GM23338 (cell line): ENCODE measurements around the gene MBLAC1. TPM values are rescaled to one million over a fixed set of nuclear protein-coding genes. Genes with fewer than 3 reads are reported as not detected.

Experiments
- ATAC-seq: fragments of 200-7000 bp; cut with Tn5 transposase; 3 replicates; pipeline ENCODE4 v1.9.1; 2020
- DNase-seq: peaks from one replicate; pipeline ENCODE4 v3.0.0-alpha.2; 2015; ENCODE audit warnings: low spot score
- H2AFZ ChIP-seq: fragments of 200-600 bp; sonication (generic); 2 replicates; pipeline ENCODE4 v1.8.0; 2016; ENCODE audit warnings: antibody characterized with exemption, mild to moderate bottlenecking, moderate library complexity
- H3F3A ChIP-seq: fragments of 200-600 bp; sonication (generic); replicated peaks from 2 replicates; pipeline ENCODE4 v1.8.0; 2017; ENCODE audit warnings: antibody characterized with exemption, mixed run types, low read depth
- H3K27ac ChIP-seq: fragments of 200-600 bp; sonication (generic); 2 replicates; pipeline ENCODE4 v1.6.1; 2016; ENCODE audit warnings: low read depth
- H3K27me3 ChIP-seq: fragments of 200-600 bp; sonication (generic); 2 replicates; pipeline ENCODE4 v1.8.0; 2016; ENCODE audit warnings: mild to moderate bottlenecking, mixed run types, moderate library complexity; ENCODE audit not compliant: insufficient read depth
- H3K36me3 ChIP-seq: fragments of 200-600 bp; sonication (generic); 2 replicates; pipeline ENCODE4 v1.8.0; 2016; ENCODE audit warnings: mild to moderate bottlenecking; ENCODE audit not compliant: insufficient read depth
- H3K4me1 ChIP-seq: fragments of 200-600 bp; sonication (generic); 2 replicates; pipeline ENCODE4 v1.8.0; 2016; ENCODE audit warnings: mild to moderate bottlenecking, moderate library complexity; ENCODE audit not compliant: insufficient read depth
- H3K4me2 ChIP-seq: fragments of 200-600 bp; sonication (generic); 2 replicates; pipeline ENCODE4 v1.7.1; 2017; ENCODE audit warnings: mixed run types
- H3K4me3 ChIP-seq: fragments of 200-600 bp; sonication (generic); 2 replicates; pipeline ENCODE4 v1.6.1; 2016; ENCODE audit warnings: mixed run types
- H3K79me2 ChIP-seq: fragments of 200-600 bp; sonication (generic); replicated peaks from 2 replicates; pipeline ENCODE4 v1.8.0; 2017; ENCODE audit warnings: mild to moderate bottlenecking; ENCODE audit not compliant: insufficient read depth
- H3K9me2 ChIP-seq: fragments of 200-600 bp; sonication (generic); 2 replicates; pipeline ENCODE4 v1.8.0; 2017; ENCODE audit not compliant: insufficient read depth
- H4K20me1 ChIP-seq: fragments of 200-600 bp; sonication (generic); replicated peaks from 2 replicates; pipeline ENCODE4 v1.8.0; 2017; ENCODE audit warnings: mild to moderate bottlenecking; ENCODE audit not compliant: insufficient read depth
- H3K27ac Mint-ChIP-seq: 2 replicates; pipeline ENCODE4 v1.8.0; 2020; ENCODE audit warnings: inconsistent platforms, mild to moderate bottlenecking, moderate library complexity, mixed read lengths
- H3K27me3 Mint-ChIP-seq: 3 replicates; pipeline ENCODE4 v1.8.0; 2022; ENCODE audit warnings: low read depth, mild to moderate bottlenecking, moderate library complexity, mixed read lengths, inconsistent platforms; ENCODE audit not compliant: insufficient read depth, poor library complexity
- H3K36me3 Mint-ChIP-seq: 3 replicates; pipeline ENCODE4 v1.8.0; 2021; ENCODE audit warnings: low read depth, mild to moderate bottlenecking, inconsistent platforms, moderate library complexity, mixed read lengths
- H3K4me1 Mint-ChIP-seq: 3 replicates; pipeline ENCODE4 v1.8.0; 2020; ENCODE audit warnings: mild to moderate bottlenecking, inconsistent platforms, mixed read lengths
- H3K4me3 Mint-ChIP-seq: 3 replicates; pipeline ENCODE4 v1.8.0; 2021; ENCODE audit warnings: moderate library complexity, mild to moderate bottlenecking, inconsistent platforms, mixed read lengths
- H3K9me3 Mint-ChIP-seq: 3 replicates; pipeline ENCODE4 v1.8.0; 2020; ENCODE audit warnings: moderate library complexity, mild to moderate bottlenecking, inconsistent platforms, mixed read lengths
- CREB1 ChIP-seq: fragments of 250-450 bp; sonication (Bioruptor Pico); IDR thresholded peaks from 2 replicates; pipeline ENCODE4 v1.5.0; 2020; ENCODE audit warnings: low read depth, mild to moderate bottlenecking, moderate library complexity
- CTCF ChIP-seq, 2 experiments: fragments of 200-600 bp in 1 of 2; sonication (generic) in 1 of 2; conservative IDR thresholded peaks; 2 replicates each; pipeline versions ENCODE4 v1.5.1 to v1.6.1; 2016 to 2017; ENCODE audit warnings: antibody characterized with exemption in 2 of 2, low read depth in 2 of 2, mild to moderate bottlenecking in 2 of 2, moderate library complexity in 1 of 2
- EZH2phosphoT487 ChIP-seq: fragments of 200-600 bp; sonication (generic); IDR thresholded peaks from one replicate; pipeline ENCODE4 v1.8.1; 2018; ENCODE audit warnings: antibody characterized with exemption; ENCODE audit not compliant: unreplicated experiment
- JUNB ChIP-seq: IDR thresholded peaks from one replicate; pipeline ENCODE4 v1.6.1; 2016; ENCODE audit warnings: antibody characterized with exemption; ENCODE audit not compliant: unreplicated experiment
- NANOG ChIP-seq: IDR thresholded peaks from 2 replicates; pipeline ENCODE4 v1.6.1; 2016; ENCODE audit warnings: antibody characterized with exemption, borderline replicate concordance
- POLR2AphosphoS5 ChIP-seq: IDR thresholded peaks from 2 replicates; pipeline ENCODE4 v1.6.1; 2016; ENCODE audit warnings: antibody characterized with exemption, low read depth
- STAT1 ChIP-seq: IDR thresholded peaks from one replicate; pipeline ENCODE4 v1.6.1; 2016; ENCODE audit warnings: antibody characterized with exemption; ENCODE audit not compliant: unreplicated experiment
- ZNF331 ChIP-seq: fragments of 250-450 bp; sonication (Bioruptor Pico); IDR thresholded peaks from 2 replicates; pipeline ENCODE4 v1.5.0; 2020; ENCODE audit warnings: low read depth, mild to moderate bottlenecking, moderate library complexity
- polyA plus RNA-seq: library from polyadenylated mRNA; unstranded; fragments of >200 nt; fragmentation: Nextera tagmentation; extraction: Ambion mirVana; gene quantifications from 2 replicates; pipeline ENCODE4 v1.2.1, GENCODE V29; 2016
- total RNA-seq: library from RNA; depleted of rRNA; stranded (reverse); fragments of >200 nt; shearing (Covaris generic); gene quantifications from 2 replicates; pipeline ENCODE4 v1.2.3, GENCODE V29; 2014
- TF ChIP-seq, protein P1 (sequence below): fragments of 250-450 bp; sonication (Bioruptor Pico); IDR thresholded peaks from 2 replicates; pipeline ENCODE4 v1.5.0; 2020; ENCODE audit warnings: mild to moderate bottlenecking, moderate library complexity

Gene MBLAC1
- total and polyA plus RNA-seq, 2 experiments from 2014 or later = 2.7 to 5.7 TPM

DNA sequence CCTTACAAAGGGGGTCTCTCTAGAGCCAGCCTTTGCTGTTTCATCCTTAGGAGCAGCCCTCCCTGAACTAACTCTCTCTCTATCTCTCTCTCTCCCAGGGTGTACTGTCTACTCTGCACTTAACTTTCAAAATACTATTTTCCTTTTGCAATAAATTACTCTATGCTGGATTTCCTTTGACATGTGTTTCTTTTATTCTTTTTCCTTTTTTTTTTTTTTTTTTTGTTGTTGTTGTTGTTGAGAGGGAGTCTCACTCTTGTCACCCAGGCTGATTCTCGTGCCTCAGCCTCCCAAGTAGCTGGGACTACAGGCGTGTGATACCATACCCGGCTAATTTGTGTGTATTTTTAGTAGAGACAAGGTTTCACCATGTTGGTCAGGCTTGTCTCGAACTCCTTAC, 43.8 kb upstream of the MBLAC1 start:
- Histone ChIP-seq H3K4me1 (peaks cover 15% of the 10 kb centered on the region), H3K4me3 (peak overlapping the region; percentile 94; the same call in 1 of the 2 replicates), H3K9me2 (no peaks in the 10 kb centered on the region), H3K27me3 (no peaks in the 10 kb centered on the region), H4K20me1 (peaks cover 20% of the 10 kb centered on the region), H3K79me2 (peaks cover 33% of the 10 kb centered on the region), H3K36me3 (peaks cover 19% of the 10 kb centered on the region), H3F3A (peaks cover 20% of the 10 kb centered on the region), H3K27ac (peak overlapping the region; percentile 62), H3K4me2 (peak overlapping the region; percentile 37), H2AFZ (no peak overlapping the region)
- Mint-ChIP-seq H3K4me1 (peaks cover 23% of the 10 kb centered on the region), H3K4me3 (peak overlapping the region; percentile 95), H3K36me3 (peaks cover 30% of the 10 kb centered on the region), H3K9me3 (peaks cover 9% of the 10 kb centered on the region; the same call in 2 of the 3 replicates), H3K27me3 (peaks cover 16% of the 10 kb centered on the region), H3K27ac (peak overlapping the region; percentile 95)
- DNase-seq = no peak
- ATAC-seq = peak; percentile 9
- TF ChIP-seq, protein P1, sequence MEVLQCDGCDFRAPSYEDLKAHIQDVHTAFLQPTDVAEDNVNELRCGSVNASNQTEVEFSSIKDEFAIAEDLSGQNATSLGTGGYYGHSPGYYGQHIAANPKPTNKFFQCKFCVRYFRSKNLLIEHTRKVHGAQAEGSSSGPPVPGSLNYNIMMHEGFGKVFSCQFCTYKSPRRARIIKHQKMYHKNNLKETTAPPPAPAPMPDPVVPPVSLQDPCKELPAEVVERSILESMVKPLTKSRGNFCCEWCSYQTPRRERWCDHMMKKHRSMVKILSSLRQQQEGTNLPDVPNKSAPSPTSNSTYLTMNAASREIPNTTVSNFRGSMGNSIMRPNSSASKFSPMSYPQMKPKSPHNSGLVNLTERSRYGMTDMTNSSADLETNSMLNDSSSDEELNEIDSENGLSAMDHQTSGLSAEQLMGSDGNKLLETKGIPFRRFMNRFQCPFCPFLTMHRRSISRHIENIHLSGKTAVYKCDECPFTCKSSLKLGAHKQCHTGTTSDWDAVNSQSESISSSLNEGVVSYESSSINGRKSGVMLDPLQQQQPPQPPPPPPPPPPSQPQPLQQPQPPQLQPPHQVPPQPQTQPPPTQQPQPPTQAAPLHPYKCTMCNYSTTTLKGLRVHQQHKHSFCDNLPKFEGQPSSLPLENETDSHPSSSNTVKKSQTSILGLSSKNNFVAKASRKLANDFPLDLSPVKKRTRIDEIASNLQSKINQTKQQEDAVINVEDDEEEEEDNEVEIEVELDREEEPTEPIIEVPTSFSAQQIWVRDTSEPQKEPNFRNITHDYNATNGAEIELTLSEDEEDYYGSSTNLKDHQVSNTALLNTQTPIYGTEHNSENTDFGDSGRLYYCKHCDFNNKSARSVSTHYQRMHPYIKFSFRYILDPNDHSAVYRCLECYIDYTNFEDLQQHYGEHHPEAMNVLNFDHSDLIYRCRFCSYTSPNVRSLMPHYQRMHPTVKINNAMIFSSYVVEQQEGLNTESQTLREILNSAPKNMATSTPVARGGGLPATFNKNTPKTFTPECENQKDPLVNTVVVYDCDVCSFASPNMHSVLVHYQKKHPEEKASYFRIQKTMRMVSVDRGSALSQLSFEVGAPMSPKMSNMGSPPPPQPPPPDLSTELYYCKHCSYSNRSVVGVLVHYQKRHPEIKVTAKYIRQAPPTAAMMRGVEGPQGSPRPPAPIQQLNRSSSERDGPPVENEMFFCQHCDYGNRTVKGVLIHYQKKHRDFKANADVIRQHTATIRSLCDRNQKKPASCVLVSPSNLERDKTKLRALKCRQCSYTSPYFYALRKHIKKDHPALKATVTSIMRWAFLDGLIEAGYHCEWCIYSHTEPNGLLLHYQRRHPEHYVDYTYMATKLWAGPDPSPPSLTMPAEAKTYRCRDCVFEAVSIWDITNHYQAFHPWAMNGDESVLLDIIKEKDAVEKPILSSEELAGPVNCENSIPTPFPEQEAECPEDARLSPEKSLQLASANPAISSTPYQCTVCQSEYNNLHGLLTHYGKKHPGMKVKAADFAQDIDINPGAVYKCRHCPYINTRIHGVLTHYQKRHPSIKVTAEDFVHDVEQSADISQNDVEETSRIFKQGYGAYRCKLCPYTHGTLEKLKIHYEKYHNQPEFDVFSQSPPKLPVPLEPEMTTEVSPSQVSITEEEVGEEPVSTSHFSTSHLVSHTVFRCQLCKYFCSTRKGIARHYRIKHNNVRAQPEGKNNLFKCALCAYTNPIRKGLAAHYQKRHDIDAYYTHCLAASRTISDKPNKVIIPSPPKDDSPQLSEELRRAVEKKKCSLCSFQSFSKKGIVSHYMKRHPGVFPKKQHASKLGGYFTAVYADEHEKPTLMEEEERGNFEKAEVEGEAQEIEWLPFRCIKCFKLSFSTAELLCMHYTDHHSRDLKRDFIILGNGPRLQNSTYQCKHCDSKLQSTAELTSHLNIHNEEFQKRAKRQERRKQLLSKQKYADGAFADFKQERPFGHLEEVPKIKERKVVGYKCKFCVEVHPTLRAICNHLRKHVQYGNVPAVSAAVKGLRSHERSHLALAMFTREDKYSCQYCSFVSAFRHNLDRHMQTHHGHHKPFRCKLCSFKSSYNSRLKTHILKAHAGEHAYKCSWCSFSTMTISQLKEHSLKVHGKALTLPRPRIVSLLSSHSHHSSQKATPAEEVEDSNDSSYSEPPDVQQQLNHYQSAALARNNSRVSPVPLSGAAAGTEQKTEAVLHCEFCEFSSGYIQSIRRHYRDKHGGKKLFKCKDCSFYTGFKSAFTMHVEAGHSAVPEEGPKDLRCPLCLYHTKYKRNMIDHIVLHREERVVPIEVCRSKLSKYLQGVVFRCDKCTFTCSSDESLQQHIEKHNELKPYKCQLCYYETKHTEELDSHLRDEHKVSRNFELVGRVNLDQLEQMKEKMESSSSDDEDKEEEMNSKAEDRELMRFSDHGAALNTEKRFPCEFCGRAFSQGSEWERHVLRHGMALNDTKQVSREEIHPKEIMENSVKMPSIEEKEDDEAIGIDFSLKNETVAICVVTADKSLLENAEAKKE (CRISPR knock-in tag) = no peak
- TF ChIP-seq STAT1 = no peak
- no peak for TF ChIP-seq JUNB

GRCh38 chr7:100085515-100085914, 41.3 kb upstream of the MBLAC1 start:
- Histone ChIP-seq H3K9me2 (no peaks in the 10 kb centered on the region), H3K79me2 (peaks cover 16% of the 10 kb centered on the region), H3F3A (peaks cover 23% of the 10 kb centered on the region; the same call in 1 of the 2 replicates), H3K27ac (no peak overlapping the region), H3K36me3 (no peaks in the 10 kb centered on the region), H4K20me1 (peaks cover under 1% of the 10 kb centered on the region; the same call in 1 of the 2 replicates), H2AFZ (no peak overlapping the region), H3K4me1 (peaks cover 14% of the 10 kb centered on the region), H3K4me3 (no peak overlapping the region), H3K27me3 (no peaks in the 10 kb centered on the region), H3K4me2 (no peak overlapping the region)
- peaks cover 26% of the 10 kb centered on the region for H3K4me1 Mint-ChIP-seq
- H3K27me3 Mint-ChIP-seq = peaks cover 13% of the 10 kb centered on the region
- H3K4me3 Mint-ChIP-seq = no peak overlapping the region
- DNase-seq (no peak), ATAC-seq (no peak)
- peaks cover 11% of the 10 kb centered on the region for H3K36me3 Mint-ChIP-seq
- peaks cover 3% of the 10 kb centered on the region; the same call in 1 of the 3 replicates for H3K9me3 Mint-ChIP-seq
- no peak overlapping the region for H3K27ac Mint-ChIP-seq
- no peak for TF ChIP-seq POLR2AphosphoS5
- no peak for TF ChIP-seq STAT1
- no peak for TF ChIP-seq EZH2phosphoT487
- no peak for TF ChIP-seq NANOG
- TF ChIP-seq CTCF (conservative IDR thresholded peaks at IDR 0.05; ENCODE audit: low read depth in 2 of 2) = no peak
- TF ChIP-seq CREB1 (CRISPR knock-in tag) = no peak
- no peak for TF ChIP-seq JUNB
- TF ChIP-seq ZNF331 (CRISPR knock-in tag) = no peak
